Neural progenitor cell (in vitro differentiated cells): Measurements from ENCODE around the gene ZNF496. TPM values are rescaled to one million over a fixed set of nuclear protein-coding genes. Genes with fewer than 3 reads are reported as not detected.
"Not testable (repeated sequence)": the region's sequence is repeated elsewhere in the genome, so short reads cannot be mapped to it uniquely, and the experiment has no call there.

ENCODE experiments used
- DNase-seq: peaks from one replicate; pipeline ENCODE4 v3.0.0-alpha.2; 2016; ENCODE audit warnings: low spot score
- H2AFZ ChIP-seq: fragments of 200-600 bp; sonication (generic); replicated peaks from 2 replicates; pipeline ENCODE4 v1.6.1; 2016; ENCODE audit warnings: antibody characterized with exemption
- H3F3A ChIP-seq: fragments of 200-600 bp; sonication (generic); 2 replicates; pipeline ENCODE4 v1.6.1; 2016; ENCODE audit warnings: antibody characterized with exemption, low read depth
- H3K27ac ChIP-seq: fragments of 200-600 bp; sonication (generic); 2 replicates; pipeline ENCODE4 v1.5.1; 2016; ENCODE audit warnings: mild to moderate bottlenecking
- H3K27me3 ChIP-seq: fragments of 200-600 bp; sonication (generic); 2 replicates; pipeline ENCODE4 v1.6.1; 2016; ENCODE audit warnings: mild to moderate bottlenecking, moderate library complexity
- H3K36me3 ChIP-seq: fragments of 200-600 bp; sonication (generic); 2 replicates; pipeline ENCODE4 v1.5.1; 2016
- H3K4me1 ChIP-seq: fragments of 200-600 bp; sonication (generic); 2 replicates; pipeline ENCODE4 v1.6.1; 2016; ENCODE audit warnings: mixed run types
- H3K4me2 ChIP-seq: fragments of 200-600 bp; sonication (generic); 2 replicates; pipeline ENCODE4 v1.6.1; 2016
- H3K4me3 ChIP-seq: fragments of 200-600 bp; sonication (generic); 2 replicates; pipeline ENCODE4 v1.5.1; 2016
- H3K79me2 ChIP-seq: fragments of 200-600 bp; sonication (generic); 2 replicates; pipeline ENCODE4 v1.6.1; 2016; ENCODE audit warnings: low read depth
- H3K9ac ChIP-seq: fragments of 200-600 bp; sonication (generic); 2 replicates; pipeline ENCODE4 v1.6.1; 2016
- H3K9me3 ChIP-seq: fragments of 200-600 bp; sonication (generic); 2 replicates; pipeline ENCODE4 v1.5.1; 2016; ENCODE audit warnings: low read depth
- H4K20me1 ChIP-seq: fragments of 200-600 bp; sonication (generic); 2 replicates; pipeline ENCODE4 v1.6.1; 2016; ENCODE audit warnings: low read depth
- H3K27ac Mint-ChIP-seq: 3 replicates; pipeline ENCODE4 v1.8.0; 2021; ENCODE audit warnings: mixed read lengths
- H3K27me3 Mint-ChIP-seq: 2 replicates; pipeline ENCODE4 v1.8.0; 2022; ENCODE audit warnings: low read depth, mild to moderate bottlenecking, inconsistent platforms, moderate library complexity, mixed read lengths; ENCODE audit not compliant: insufficient read depth
- H3K36me3 Mint-ChIP-seq: 3 replicates; pipeline ENCODE4 v1.8.0; 2021; ENCODE audit warnings: mixed read lengths
- H3K4me1 Mint-ChIP-seq: 3 replicates; pipeline ENCODE4 v1.8.0; 2021; ENCODE audit warnings: mixed read lengths
- H3K4me3 Mint-ChIP-seq: 3 replicates; pipeline ENCODE4 v1.8.0; 2021; ENCODE audit warnings: mild to moderate bottlenecking, moderate library complexity, mixed read lengths
- H3K9me3 Mint-ChIP-seq: 3 replicates; pipeline ENCODE4 v1.8.0; 2020; ENCODE audit warnings: mixed read lengths
- EZH2 ChIP-seq: fragments of 200-600 bp; sonication (generic); IDR thresholded peaks from 2 replicates; pipeline ENCODE4 v1.6.1; 2017; ENCODE audit warnings: antibody characterized with exemption, mild to moderate bottlenecking, moderate library complexity
- EZH2phosphoT487 ChIP-seq: fragments of 200-600 bp; sonication (generic); IDR thresholded peaks from 2 replicates; pipeline ENCODE4 v1.6.1; 2017; ENCODE audit warnings: antibody characterized with exemption
- total RNA-seq: library from RNA; depleted of rRNA; stranded (reverse); fragments of >200 nt; gene quantifications from 2 replicates; pipeline ENCODE4 v1.2.3, GENCODE V29; 2015; ENCODE audit warnings: low replicate concordance
- TF ChIP-seq, protein P1 (sequence below): fragments of 200-600 bp; sonication (generic); IDR thresholded peaks from 2 replicates; pipeline ENCODE4 v1.5.1; 2017; ENCODE audit warnings: antibody characterized with exemption, mild to moderate bottlenecking

ZNF496 gene
- total RNA-seq = 30.1 and 97.7 TPM in 2 replicates

DNA sequence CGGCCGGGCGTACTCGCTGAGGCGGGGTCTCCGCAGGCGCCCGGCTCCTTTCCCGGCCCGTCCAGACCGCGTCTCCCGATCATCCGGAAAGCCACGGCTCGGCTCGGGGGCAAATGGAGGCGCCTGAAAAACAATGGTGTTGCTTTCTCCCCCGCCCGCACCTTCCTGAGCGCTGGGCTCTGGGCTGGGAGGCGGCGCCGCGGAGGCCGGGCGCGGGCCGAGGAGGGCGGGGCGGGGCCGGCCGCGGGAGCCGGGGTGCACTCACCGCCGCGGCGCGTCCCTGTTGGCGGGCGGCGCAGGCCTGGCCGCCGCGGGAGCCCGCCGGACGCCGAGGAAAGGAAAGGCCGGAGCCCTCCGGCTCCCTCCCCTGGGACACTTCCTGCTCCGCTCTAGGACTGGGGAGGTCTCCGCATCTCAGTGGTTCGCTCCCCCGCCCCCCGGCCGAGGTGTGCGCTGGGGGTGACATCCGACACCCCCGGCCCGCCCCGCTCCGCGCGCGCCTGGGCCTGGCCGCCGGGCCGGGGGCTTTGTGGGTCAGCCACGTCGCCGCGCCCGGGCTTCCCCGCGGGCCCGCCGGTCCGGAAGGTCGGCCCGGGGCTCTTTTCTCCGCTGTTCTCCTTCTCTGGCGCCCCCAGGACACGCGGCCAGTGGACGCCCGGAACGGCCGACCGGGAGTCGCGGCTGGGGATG lies at the start of gene ZNF496:
Gene ZNF496, minus strand, starts transcription at position 343 of the 690 bp plus-strand sequence. CDS start 2,289 bp downstream, outside the sequence.
- peaks cover 89% of the 10 kb centered on the region for H3K79me2 ChIP-seq
- H3K27ac Mint-ChIP-seq = peak within 1 kb of the TSS; percentile 88
- peaks cover 3% of the 10 kb centered on the region for H3K27me3 Mint-ChIP-seq

DNA sequence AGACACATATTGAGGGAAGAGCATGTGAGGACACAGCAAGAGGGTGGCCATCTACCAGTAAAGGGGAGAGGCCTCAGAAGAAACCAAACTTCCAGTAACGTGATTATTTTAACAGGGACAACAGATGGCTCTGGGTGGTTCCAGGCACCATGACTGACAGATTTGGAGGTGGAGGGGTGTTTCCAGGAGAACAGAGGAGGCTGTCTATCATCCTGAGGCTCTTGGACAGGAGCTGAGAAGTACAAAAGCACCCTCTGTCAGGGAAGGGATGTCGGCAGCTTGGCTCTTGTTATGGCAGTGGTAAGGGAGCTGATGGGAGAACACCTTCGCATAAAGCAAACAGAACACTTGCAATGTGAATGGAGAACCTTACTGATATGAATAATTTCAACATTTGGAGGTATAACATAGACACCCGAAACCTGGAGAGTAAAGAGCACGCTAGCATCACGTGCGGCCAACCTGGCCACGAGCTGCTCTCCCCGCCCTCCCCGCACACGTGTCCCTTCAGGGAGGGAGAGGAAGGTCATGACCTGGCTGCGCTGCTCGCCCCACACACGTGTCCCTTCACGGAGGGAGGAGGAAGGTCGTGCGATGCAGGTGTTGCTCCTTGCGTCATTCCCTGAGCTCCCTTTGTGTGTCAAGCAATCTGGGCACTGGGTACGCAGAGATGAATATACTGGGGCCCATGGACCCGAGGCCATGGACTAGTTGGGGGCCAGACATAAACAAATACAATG lies 46.8 kb upstream of the ZNF496 start:
- no peak for DNase-seq
- Histone ChIP-seq H3F3A (peaks cover 31% of the 10 kb centered on the region), H3K36me3 (no peaks in the 10 kb centered on the region), H3K27me3 (peaks cover 18% of the 10 kb centered on the region), H3K9me3 (no peaks in the 10 kb centered on the region), H3K4me1 (peaks cover 23% of the 10 kb centered on the region), H4K20me1 (no peaks in the 10 kb centered on the region), H3K4me3 (no peak overlapping the region), H3K9ac (no peak overlapping the region), H3K27ac (no peak overlapping the region), H3K79me2 (no peaks in the 10 kb centered on the region), H3K4me2 (no peak overlapping the region), H2AFZ (no peak overlapping the region)
- peaks cover 30% of the 10 kb centered on the region for H3K9me3 Mint-ChIP-seq
- peak overlapping the region; percentile 99 for H3K27ac Mint-ChIP-seq
- peaks cover 44% of the 10 kb centered on the region for H3K4me1 Mint-ChIP-seq
- no peak overlapping the region for H3K4me3 Mint-ChIP-seq
- peaks cover 12% of the 10 kb centered on the region for H3K36me3 Mint-ChIP-seq
- H3K27me3 Mint-ChIP-seq = peaks cover 14% of the 10 kb centered on the region
- TF ChIP-seq EZH2phosphoT487 (no peak), EZH2 (no peak)
- TF ChIP-seq, protein P1, sequence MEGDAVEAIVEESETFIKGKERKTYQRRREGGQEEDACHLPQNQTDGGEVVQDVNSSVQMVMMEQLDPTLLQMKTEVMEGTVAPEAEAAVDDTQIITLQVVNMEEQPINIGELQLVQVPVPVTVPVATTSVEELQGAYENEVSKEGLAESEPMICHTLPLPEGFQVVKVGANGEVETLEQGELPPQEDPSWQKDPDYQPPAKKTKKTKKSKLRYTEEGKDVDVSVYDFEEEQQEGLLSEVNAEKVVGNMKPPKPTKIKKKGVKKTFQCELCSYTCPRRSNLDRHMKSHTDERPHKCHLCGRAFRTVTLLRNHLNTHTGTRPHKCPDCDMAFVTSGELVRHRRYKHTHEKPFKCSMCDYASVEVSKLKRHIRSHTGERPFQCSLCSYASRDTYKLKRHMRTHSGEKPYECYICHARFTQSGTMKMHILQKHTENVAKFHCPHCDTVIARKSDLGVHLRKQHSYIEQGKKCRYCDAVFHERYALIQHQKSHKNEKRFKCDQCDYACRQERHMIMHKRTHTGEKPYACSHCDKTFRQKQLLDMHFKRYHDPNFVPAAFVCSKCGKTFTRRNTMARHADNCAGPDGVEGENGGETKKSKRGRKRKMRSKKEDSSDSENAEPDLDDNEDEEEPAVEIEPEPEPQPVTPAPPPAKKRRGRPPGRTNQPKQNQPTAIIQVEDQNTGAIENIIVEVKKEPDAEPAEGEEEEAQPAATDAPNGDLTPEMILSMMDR = no peak

More for the DNA sequence above, at the start of gene ZNF496:
- TF ChIP-seq, protein P1 = peak; percentile 20
- no peak for TF ChIP-seq EZH2
- peaks cover 31% of the 10 kb centered on the region for H3K36me3 Mint-ChIP-seq
- H3K4me1 Mint-ChIP-seq = peaks cover 47% of the 10 kb centered on the region
- Histone ChIP-seq H3K4me1 (peaks cover 36% of the 10 kb centered on the region), H3K27ac (peak within 1 kb of the TSS; percentile 92), H3K4me3 (peak within 1 kb of the TSS; percentile 100), H3F3A (peaks cover 6% of the 10 kb centered on the region), H3K27me3 (no peaks in the 10 kb centered on the region), H2AFZ (peak within 1 kb of the TSS; percentile 84), H3K9me3 (no peaks in the 10 kb centered on the region), H3K4me2 (peak within 1 kb of the TSS; percentile 93), H4K20me1 (peaks cover 82% of the 10 kb centered on the region), H3K9ac (peak within 1 kb of the TSS; percentile 97), H3K36me3 (no peaks in the 10 kb centered on the region)
- H3K9me3 Mint-ChIP-seq = no peaks in the 10 kb centered on the region
- DNase-seq = peak; percentile 95
- peak within 1 kb of the TSS; percentile 93 for H3K4me3 Mint-ChIP-seq

DNA sequence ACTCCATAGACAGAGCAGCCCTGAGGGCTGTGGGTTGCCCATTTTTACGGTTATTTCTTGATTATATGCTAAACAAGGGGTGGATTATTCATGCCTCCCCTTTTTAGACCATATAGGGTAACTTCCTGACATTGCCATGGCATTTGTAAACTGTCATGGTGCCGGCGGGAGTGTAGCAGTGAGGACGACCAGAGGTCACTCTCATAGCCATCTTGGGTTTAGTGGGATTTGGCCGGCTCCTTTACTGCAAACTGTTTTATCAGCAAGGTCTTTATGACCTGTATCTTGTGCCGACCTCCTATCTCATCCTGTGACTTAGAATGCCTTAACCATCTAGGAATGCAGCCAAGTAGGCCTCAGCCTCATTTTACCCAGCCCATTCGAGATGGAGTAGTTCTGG lies 46.0 kb upstream of the ZNF496 start:
- peaks cover 18% of the 10 kb centered on the region for H3K27me3 ChIP-seq
- not testable (repeated sequence) for H3K4me2 ChIP-seq, H3K9ac ChIP-seq, H3K4me3 Mint-ChIP-seq, H3K79me2 ChIP-seq, H3K4me3 ChIP-seq, DNase-seq, H3K36me3 ChIP-seq, H3K27ac ChIP-seq, H4K20me1 ChIP-seq, H2AFZ ChIP-seq, H3K9me3 ChIP-seq
- H3F3A ChIP-seq = peaks cover 31% of the 10 kb centered on the region
- Mint-ChIP-seq H3K4me1 (peaks cover 46% of the 10 kb centered on the region), H3K27ac (peak overlapping the region; percentile 99), H3K27me3 (peaks cover 14% of the 10 kb centered on the region), H3K9me3 (peaks cover 32% of the 10 kb centered on the region), H3K36me3 (peaks cover 12% of the 10 kb centered on the region)
- peaks cover 23% of the 10 kb centered on the region for H3K4me1 ChIP-seq
